Measurements from ENCODE around the gene WNK1.
"Not testable (repeated sequence)": the region's sequence is repeated elsewhere in the genome, so short reads cannot be mapped to it uniquely, and the experiment has no call there.

WNK1 gene
- total RNA-seq = 386 to 416 (median 400) reads per million in 4 donors

DNA sequence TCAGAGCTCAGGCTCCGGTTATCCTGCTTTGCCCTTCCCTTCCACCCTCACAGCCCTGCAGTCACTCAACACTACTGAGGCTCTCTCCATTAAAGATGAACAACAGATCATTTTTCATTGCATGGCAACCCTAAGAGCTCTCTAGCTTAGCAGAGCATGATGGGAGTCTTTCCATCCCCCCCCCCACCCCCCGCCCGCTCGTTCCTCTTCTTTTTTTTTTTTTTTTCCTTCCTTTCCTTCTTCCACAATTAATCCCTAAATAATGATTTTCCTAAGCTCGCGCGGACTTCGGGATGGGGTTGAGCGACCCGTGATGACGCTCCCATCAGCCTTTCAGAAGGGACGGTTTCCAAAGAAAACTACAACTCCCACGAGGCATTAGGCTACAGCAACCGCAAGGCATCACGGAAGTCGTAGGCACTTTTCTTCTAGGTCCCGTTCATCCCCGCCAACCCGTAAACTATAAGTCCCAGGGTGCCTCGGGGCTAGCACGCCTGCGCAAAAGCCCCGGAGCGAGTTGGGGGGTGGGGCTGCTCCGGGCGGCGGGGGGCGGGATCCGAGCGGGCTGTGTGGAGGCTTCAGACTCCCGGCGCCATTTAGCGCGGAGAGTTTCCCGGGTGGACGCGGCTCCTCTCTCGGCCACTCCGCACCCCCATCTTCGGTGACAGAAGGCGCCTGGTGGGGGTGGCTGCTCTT, at the start of gene WNK1:
TSS of gene WNK1 (plus strand) at position 581 of the 696 bp plus-strand sequence. CDS start 987 bp downstream, outside the sequence.
- peak; percentile 94 to 98 (median 97) for DNase-seq

DNA sequence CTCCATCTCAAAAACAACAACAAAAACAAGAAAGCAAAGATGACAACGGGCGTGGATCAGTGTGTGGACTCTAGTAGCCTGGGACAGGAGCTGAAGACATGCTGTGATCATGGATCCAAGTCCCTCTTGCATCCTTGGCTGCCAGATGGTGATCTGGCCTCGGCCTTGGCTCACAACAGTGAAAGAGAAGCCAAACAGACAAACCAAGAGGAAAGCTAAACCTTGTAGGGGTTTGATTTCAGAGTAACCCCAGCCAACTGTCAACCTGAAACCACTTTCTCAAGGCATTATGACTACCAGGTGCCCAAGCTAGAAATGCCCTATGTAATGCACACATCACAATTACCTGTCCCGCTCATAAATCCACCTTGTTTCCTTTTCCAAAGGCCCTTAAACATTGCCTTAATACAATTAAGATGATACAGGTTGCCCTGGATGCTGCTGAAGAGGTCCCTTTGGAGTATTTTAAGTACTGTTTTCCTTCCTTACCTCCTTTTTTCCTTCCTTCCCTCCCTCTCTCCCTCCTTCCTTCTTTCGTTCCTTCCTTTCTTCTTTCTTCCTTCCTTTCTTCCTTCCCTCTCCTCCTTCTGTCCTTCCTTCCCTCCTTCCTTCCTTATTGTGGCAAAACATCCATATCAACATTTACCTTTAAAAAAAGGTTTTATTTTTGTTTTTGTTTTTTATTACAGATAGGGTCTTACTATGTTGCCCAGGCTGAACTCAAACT, 47.7 kb upstream of the WNK1 start:
- DNase-seq = peak in 1 of 5 donors; percentile 21

DNA sequence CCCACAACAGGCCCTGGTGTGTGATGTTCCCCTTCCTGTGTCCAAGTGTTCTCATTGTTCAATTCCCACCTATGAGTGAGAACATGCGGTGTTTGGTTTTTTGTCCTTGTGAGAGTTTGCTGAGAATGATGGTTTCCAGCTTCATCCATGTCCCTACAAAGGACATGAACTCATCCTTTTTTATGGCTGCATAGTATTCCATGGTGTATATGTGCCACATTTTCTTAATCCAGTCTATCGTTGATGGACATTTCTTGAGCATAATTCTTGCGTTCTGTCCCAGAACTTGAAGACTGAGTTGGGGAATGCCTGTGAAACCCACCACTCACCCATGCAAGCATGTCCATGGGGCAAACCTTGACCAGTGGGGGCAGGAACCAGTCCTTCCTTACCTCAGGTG, 44.3 kb upstream of the WNK1 start:
- not testable (repeated sequence) for DNase-seq

DNA sequence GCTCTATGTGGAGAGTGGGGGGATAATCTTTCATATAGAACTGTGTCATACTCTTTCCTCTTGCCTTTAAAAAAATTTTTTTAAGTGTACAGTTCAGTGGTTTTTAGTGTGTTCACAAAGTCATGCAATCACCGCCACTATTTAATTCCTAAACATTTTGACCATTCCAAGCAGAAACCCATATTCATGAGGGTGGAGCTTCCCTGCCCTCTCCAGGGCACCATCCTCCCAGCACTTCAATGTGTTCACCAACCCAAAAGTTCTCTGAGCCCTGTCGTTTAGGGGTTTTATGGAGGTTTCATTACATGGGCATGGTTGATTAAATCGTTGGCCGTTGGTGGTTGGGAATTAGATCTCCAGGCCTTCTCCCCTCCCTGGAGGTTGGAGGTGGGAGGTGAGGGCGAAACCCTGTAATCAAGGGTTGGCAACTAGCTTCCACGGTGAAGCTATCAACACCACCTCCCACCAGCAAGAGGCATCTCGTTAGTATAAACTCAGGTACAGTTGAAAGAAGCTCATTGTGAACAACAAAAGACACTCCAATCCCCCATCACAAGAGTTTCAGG, 42.8 kb upstream of the WNK1 start:
- no peak for DNase-seq

DNA sequence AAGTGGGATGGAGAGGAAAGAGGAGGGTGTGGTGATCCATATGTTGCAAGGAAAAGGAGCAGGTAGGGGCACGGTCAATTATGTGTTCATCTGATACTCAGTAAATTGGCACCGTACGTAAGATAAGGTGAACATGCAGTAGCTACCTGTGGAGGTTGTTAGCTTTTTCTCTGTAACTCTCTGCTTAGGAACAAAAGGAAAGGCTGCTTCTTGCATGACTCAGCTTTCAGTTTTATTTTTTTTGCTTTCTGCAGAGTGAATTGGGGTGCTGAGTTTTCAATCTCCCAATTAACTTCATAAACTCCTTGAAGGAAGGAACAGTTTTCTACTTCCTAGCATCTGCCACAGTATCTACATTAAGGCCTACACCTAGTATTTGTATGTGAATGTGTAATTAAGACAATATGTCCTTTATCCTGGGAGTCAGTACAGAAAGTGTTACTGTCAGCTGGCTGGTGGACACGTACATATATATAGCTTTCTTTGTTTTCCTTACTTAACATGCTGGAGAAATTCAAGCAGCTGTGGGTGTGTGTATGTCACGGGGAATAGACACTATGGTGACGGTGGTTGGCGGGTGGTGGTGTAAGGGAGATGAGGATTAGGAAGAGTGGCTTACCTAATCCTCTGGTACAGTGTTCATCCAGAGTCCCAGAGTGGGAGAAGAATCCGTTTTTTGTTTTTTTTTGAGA, 40.1 kb upstream of the WNK1 start:
- peak in 1 of 5 donors; percentile 12 for DNase-seq

DNA sequence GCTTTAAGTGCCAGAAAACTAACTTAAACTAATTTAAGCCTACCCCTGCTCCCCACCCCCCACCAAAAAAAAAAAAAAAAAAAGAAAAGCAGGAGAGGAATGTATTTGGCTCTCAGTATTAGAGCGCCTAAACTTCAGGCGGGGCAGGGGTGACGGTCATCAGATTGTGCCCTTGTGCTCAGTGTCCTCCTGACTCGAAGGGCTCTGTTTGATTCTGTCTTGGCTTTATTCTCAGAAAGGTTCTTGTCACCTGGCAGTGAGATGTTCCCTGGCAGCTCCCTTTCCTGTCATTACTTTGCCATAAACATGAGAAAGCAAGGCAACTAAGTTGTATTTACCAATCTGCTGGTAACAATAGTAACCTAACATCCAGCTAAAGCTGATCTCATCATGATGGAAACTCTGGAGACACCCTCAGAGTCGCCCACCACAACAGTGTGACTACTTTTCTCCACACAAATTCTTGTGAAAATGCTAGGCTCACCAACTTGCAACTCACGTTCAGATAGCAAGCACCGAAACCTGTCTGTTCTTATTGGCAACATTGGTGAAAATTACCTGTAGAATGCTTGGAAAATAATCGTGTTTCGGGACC, 39.0 kb upstream of the WNK1 start:
- DNase-seq = peak in 1 of 5 donors; percentile 14

DNA sequence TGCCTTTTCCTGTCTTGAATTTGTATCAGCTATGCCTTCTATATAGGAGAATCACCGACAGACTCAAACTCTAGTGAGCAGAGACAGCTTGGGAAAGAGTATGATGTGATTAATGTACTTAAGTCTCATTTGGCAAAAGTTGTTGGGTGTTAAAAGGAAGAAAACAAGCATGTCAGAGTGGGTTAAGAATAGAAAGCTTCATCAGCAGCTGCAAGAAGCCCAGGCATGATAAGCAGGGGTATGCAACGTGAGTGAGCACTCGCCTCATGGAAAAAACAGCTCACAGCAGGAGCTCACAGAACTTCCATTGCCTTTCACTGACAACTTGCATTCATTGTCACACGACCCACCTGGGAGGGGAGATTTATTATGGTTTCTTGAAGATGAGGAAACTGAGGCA, 35.9 kb upstream of the WNK1 start:
- DNase-seq = no peak

DNA sequence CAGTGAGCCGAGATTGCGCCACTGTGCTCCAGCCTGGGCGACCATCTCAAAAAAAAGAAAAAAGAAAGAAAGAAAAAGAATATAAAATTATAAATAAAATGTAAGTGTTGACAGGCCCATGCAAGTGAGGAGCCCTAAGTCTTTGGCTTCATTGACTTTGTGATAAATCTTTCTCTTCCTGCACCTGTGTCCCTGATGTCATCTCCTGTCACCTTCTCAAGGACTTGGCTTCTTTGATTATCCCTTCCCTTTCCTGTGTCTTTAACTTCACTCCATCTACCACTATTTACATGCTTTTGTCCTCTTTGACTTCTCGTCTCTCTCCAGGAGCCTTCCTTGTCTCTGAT, 33.6 kb upstream of the WNK1 start:
- DNase-seq = no peak

DNA sequence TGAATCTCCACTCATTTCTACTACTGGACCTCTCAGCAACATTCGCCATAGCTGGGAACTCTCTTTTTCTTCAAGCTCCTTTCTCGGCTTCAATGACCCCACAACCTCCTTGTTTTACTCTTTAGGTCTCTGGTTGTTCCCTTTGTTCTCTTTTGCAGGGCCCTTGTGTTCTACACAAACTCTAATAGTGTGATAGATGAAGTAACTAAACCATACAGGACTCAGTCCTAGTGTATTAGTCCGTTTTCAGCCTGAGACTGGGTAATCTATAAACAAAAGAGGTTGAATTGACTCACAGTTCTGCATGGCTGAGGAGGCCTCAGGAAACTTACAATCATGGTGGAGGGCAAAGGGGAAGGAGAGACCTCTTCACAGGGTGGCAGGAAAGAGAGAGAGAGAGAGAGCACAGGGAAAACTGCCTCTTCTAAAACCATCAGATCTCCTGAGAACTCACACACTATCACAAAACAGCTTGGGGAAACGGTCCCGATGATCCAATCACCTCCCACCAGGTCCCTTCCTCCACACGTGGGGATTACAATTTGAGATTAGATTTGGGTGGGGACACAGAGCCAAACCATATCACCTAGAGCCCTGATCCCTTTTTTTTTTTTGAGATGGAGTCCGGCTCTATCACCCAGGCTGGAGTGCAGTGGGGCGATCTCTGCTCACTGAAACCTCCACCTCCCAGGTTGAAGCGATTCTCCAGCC, 32.0 kb upstream of the WNK1 start:
- no peak for DNase-seq

DNA sequence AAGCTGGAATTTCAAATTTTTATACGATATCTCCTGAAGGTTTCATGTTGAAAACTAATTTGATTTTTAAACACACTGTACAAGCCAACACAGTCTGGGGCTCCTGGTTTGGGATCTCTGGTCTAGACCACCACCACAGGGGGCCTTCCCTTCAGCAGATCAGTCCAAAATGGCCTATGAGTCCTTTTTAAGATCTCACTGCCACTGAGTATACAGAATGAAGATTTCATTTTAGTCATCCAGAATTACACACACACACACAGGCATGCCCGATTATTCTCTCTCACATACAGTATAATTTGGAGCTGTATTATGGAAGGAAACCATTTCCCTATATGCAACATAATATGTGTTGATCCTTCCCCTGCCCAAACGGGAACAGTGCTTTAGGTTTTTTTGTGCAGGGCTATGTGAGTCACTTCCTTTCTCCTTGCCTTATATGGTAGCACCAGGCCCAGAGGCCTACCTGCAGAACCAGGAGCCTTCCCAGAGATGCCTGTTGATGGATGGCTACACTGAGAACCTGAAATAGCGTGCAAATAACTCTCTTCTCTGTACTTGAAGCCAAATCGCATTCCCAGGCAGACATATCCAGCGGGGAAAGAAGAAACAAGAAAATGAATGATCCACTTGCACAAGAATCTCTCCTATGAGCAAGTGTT, 28.1 kb upstream of the WNK1 start:
- DNase-seq = peak in 2 of 5 donors; percentile 4 to 52

DNA sequence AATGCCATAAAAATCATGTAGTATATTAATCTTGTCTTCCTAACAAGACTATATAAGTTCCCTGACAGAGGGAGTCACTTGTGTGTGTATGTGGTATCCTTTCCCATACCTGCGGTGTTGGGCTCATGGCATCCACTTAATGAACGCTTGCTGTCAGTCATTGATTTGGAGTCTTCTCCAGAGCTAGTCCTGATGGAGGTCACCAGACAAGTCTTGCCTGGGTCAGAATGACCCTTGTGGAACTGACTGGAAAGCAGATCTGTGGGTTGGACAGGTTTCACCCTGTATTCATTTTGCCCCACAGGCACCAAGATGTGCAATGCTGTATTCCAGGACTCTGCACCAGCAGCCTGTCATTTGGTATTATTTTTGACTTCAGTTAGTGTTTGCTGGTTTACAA, 27.3 kb upstream of the WNK1 start:
- no peak for DNase-seq

DNA sequence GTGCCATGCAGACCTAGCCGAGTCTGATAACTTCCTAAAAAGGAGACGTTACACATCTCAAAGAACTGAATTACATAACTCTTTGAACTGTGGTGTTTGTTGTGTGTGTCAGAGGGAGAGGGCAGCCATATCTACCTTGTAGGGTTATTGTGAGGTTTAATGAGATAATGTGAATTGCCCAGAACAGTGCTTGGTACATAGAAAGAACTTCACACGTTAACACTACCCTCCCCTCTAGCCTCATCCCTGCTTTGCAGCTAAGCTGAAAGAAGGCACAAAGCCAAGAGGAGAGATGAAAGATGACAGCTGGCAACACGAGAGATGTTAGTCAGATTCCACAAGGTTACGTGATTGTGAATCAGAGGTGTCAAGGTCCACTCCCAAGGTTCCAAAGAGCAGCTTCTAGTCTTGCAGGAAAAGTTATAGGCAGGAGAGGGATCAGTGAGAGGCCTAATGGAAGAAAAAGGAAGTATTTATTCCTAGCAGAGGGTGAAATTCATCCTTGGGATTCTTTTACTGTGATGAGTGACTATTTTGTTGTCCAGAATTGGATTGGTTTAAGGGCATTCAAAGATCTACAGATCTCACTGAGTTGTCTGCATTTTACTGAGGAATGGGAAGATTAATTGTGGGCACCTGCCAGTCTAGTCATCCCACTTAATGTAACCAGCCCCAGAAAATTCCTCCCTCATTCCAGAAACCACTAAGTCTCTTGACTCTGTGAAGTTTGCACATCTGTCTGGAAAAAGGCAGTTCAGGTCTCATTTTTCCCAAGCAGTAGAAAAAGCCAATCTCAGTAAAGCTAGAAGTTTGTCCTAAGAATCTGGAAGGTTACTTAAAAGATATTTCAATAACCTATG, 25.9 kb upstream of the WNK1 start:
- no peak for DNase-seq

DNA sequence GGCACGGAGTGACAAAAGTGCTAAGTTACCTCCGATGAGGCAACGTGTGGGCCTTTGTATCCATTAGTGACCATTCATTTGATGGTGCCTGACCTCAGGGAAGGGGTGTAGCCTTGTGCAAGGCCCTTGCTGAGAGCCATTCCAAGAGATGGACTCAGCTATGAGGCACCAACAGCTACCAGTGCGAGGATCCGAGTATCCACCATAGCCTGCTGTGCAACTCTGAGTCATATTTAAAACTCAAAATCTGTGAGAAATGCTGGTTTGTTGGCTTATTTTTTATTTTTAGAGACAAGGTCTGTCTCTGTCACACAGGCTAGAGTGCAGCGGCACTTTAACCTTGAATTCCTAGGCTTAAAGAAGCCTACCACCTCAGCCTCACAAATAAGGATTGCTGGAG, 25.1 kb upstream of the WNK1 start:
- DNase-seq = no peak

DNA sequence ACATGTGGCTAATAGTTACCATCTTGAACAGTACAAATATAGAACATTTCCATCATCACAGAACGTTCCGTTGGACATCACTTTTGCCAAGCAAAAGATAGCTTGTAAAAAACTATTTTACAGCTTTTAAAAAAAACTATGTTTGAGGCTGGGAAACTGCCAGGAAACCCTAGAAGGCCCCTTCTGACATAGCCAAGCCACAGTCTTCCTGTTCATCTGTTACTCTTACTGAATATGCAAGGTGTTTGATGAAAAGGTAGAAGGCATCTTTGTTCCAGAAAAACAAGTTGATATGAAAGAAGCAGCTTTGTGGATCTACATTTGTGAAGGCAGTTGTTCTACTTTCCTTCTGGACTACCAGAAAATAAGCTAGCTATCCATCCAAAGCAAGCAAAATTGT, 23.6 kb upstream of the WNK1 start:
- DNase-seq = peak in 2 of 5 donors; percentile 5 to 74

DNA sequence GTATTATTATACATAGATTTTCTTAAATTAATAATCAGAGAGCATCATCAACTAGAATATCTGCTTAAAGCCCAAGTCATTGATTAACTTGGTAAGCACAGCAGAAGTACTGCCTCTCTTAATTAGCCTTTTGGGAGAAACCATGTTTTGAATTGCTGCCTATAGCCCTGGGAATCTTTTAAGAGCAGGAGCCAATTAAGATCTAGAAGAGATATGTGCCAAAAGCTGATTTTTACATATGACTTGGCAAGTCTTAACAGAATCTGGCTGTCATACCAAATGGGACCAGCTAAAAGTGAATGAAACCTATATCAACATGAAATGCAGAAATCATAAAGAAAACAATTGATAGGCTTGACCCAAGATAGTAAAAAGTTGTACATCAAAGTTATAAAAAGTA, 23.2 kb upstream of the WNK1 start:
- no peak for DNase-seq

DNA sequence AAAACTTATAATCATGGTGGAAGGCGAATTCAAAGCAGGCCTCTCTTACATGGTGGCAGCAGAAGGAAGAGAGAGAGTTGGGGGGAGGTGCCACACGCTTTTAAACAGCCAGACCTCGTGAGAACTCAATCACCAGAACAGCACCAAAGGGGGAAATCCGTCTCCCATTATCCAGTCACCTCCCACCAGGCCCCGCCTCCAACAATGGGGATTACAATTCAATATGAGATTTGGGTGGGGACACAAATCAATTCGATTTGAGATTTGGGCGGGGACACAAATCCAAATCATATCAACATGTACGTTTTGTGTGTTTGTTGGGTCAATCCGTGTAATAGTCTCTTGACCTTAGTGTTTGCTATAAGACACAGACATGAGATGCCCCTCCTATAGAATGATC, 21.8 kb upstream of the WNK1 start:
- no peak for DNase-seq

DNA sequence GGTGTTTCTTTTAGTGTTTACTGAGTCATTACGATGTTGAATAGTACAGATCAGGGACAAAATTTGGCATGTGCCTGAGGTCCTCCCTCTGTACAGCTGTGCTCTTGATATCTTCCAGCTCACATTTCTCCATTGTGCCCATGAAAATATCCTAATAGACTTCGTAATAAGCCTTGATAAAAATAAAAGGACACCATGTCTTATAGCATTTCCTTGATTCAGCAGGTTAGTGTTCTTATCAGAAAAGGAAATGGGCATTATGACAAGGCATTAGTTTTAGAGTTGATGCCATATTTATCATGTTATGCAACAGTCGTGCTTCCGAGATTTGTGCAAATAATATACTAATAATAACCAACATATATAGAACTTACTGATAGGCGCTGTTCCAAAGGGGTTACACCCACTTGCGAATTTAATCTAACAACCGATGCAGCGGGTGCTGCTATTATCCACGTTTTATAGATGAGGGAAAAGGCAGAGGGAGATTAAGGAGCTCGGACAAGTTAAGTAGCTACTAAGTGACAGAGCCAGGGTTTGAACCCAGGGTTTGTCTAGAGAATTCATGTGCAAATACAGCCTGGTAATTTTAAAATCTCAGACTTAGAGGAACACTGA, 15.1 kb upstream of the WNK1 start:
- no peak for DNase-seq

DNA sequence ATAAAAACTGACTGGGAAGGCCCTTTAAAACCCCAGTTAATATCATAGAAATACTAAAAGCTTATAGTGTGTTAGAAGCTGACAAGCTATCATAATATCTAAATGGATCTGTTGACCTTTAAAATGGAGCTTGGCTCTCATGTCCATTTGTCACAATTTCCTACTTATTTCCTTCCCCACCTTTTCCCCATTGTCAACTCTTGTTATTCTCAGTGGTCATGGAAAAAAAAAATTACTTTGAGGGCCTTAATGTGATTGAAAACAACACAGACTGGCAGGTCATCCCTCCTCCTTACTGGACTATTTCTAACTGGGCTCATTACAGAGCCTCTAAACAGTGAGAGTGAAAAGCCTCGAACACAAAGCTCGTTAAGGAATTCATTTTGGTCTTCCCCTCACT, 13.7 kb upstream of the WNK1 start:
- DNase-seq = no peak

DNA sequence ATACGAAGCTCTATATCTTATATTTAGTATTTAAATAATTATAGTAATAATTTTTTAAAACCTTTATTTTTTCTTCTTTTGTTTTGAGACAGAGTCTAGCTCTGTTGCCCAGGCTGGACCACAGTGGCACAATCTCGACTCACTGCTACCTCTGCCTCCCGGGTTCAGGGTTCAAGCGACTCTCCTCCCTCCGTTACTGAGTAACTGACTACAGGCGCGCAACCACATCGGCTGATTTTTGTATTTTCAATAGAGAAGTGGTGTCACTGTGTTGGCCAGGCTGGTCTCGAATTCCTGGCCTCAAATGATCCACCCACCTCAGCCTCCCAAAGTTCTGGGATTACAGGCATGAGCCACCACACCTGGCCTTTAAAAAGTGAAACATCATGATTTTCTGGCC, 13.0 kb upstream of the WNK1 start:
- DNase-seq = no peak

DNA sequence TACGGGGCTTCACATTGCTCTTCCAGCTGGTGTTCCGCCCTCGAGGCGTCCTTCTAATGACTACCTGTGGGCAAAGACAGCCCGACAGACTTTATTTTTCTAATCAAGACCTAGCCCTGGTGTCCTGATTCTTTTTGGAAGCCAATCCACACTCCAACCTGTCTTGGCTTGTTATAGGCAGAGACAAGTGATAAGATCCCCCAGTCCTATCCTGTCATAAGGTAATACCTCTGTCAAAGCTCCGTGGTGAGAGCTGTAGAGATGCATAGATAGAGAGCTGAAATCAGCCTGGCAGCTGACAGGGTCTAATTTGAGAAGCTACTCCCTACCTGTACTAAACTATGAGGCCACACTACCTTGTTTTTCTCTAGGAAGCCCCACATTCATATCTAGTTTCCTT, 11.5 kb upstream of the WNK1 start:
- no peak for DNase-seq
